Neural cell (in vitro differentiated cells): ENCODE measurements around the gene C10orf62. TPM values are rescaled to one million over a fixed set of nuclear protein-coding genes. Genes with fewer than 3 reads are reported as not detected.

ENCODE experiments used
- H2AFZ ChIP-seq: fragments of 200-600, 300-800 bp; sonication (generic), shearing (Covaris generic); 2 replicates; pipeline ENCODE4 v1.6.0; 2014; ENCODE audit warnings: low read depth, mild to moderate bottlenecking, antibody characterized with exemption, low read length, moderate library complexity
- H3F3A ChIP-seq: fragments of 200-600 bp; shearing (Covaris generic); 2 replicates; pipeline ENCODE4 v1.6.1; 2016; ENCODE audit warnings: mild to moderate bottlenecking, moderate library complexity, mixed read lengths, antibody characterized with exemption, low read length; ENCODE audit not compliant: insufficient read depth, poor library complexity, severe bottlenecking
- H3K27ac ChIP-seq: fragments of 200-600, 300-800 bp; sonication (generic), shearing (Covaris generic); 2 replicates; pipeline ENCODE4 v1.5.1; 2014; ENCODE audit warnings: mild to moderate bottlenecking, low read length, moderate library complexity
- H3K27me3 ChIP-seq: fragments of 300-800, 200-600 bp; sonication (generic), shearing (Covaris generic); 2 replicates; pipeline ENCODE4 v1.6.0; 2014; ENCODE audit warnings: mild to moderate bottlenecking, low read depth, low read length, moderate library complexity; ENCODE audit not compliant: insufficient read depth
- H3K36me3 ChIP-seq: fragments of 300-800, 200-600 bp; sonication (generic), shearing (Covaris generic); 2 replicates; pipeline ENCODE4 v1.5.1; 2014; ENCODE audit warnings: mild to moderate bottlenecking, antibody characterized with exemption, low read length, moderate library complexity; ENCODE audit not compliant: insufficient read depth
- H3K4me2 ChIP-seq: fragments of 300-800, 200-600 bp; sonication (generic), shearing (Covaris generic); 2 replicates; pipeline ENCODE4 v1.6.0; 2014; ENCODE audit warnings: mild to moderate bottlenecking, low read length
- H3K4me3 ChIP-seq: fragments of 300-800, 200-600 bp; sonication (generic), shearing (Covaris generic); 2 replicates; pipeline ENCODE4 v1.5.1; 2014; ENCODE audit warnings: mild to moderate bottlenecking, low read length, moderate library complexity
- H3K79me2 ChIP-seq: fragments of 200-600 bp; shearing (Covaris generic); replicated peaks from 2 replicates; pipeline ENCODE4 v1.6.0; 2014; ENCODE audit warnings: mild to moderate bottlenecking, low read length, moderate library complexity; ENCODE audit not compliant: insufficient read depth
- H3K9ac ChIP-seq: fragments of 300-800, 200-600 bp; sonication (generic), shearing (Covaris generic); 2 replicates; pipeline ENCODE4 v1.6.1; 2016; ENCODE audit warnings: mild to moderate bottlenecking, low read length, mixed read lengths
- H3K9me2 ChIP-seq: fragments of 200-600 bp; shearing (Covaris generic); 2 replicates; pipeline ENCODE4 v1.6.1; 2016; ENCODE audit warnings: mild to moderate bottlenecking, low read length, mixed read lengths; ENCODE audit not compliant: insufficient read depth
- H3K9me3 ChIP-seq: fragments of 200-600, 300-800 bp; sonication (generic), shearing (Covaris generic); 2 replicates; pipeline ENCODE4 v1.6.1; 2016; ENCODE audit warnings: mild to moderate bottlenecking, mixed run types, low read length, moderate library complexity, mixed read lengths
- H4K20me1 ChIP-seq: fragments of 200-600 bp; shearing (Covaris generic); 2 replicates; pipeline ENCODE4 v1.6.1; 2016; ENCODE audit warnings: mild to moderate bottlenecking, mixed run types; ENCODE audit not compliant: insufficient read depth
- EP300 ChIP-seq: fragments of 450-650 bp; conservative IDR thresholded peaks from 2 replicates; pipeline ENCODE4 v1.6.1; 2014; ENCODE audit warnings: antibody characterized with exemption, mild to moderate bottlenecking, moderate library complexity; ENCODE audit not compliant: poor library complexity, severe bottlenecking
- EZH2 ChIP-seq: fragments of 200-600, 300-800 bp; shearing (Covaris generic), sonication (generic); IDR thresholded peaks from 2 replicates; pipeline ENCODE4 v1.6.1; 2014; ENCODE audit warnings: antibody characterized with exemption, low read length, borderline replicate concordance, mild to moderate bottlenecking; ENCODE audit not compliant: insufficient read depth, poor library complexity, severe bottlenecking
- MXI1 ChIP-seq: fragments of 450-650 bp; conservative IDR thresholded peaks from 2 replicates; pipeline ENCODE4 v1.6.1; 2014; ENCODE audit warnings: antibody characterized with exemption, mild to moderate bottlenecking; ENCODE audit not compliant: poor library complexity, severe bottlenecking
- POLR2AphosphoS5 ChIP-seq: IDR thresholded peaks from 2 replicates; pipeline ENCODE4 v1.6.1; 2012
- RAD21 ChIP-seq: fragments of 450-650 bp; conservative IDR thresholded peaks from 2 replicates; pipeline ENCODE4 v1.6.1; 2014; ENCODE audit warnings: antibody characterized with exemption, mild to moderate bottlenecking, moderate library complexity
- SMC3 ChIP-seq: fragments of 450-650 bp; conservative IDR thresholded peaks from 2 replicates; pipeline ENCODE4 v1.6.1; 2014; ENCODE audit warnings: antibody characterized with exemption, mild to moderate bottlenecking, moderate library complexity; ENCODE audit not compliant: poor library complexity
- TAF1 ChIP-seq: IDR thresholded peaks from 2 replicates; pipeline ENCODE4 v1.6.1; 2012; ENCODE audit warnings: low read depth
- polyA plus RNA-seq: library from polyadenylated mRNA; depleted of rRNA; stranded (reverse); fragments of >200 nt; gene quantifications from 2 replicates; pipeline ENCODE4 v1.2.3, GENCODE V29; 2014
- TF ChIP-seq, protein P1 (sequence below): IDR thresholded peaks from 2 replicates; pipeline ENCODE4 v1.6.1; 2012; ENCODE audit warnings: borderline replicate concordance
- TF ChIP-seq, protein P2 (sequence below): fragments of 450-650 bp; IDR thresholded peaks from 2 replicates; pipeline ENCODE4 v1.5.1; 2014; ENCODE audit warnings: antibody characterized with exemption, mild to moderate bottlenecking, moderate library complexity; ENCODE audit not compliant: poor library complexity, severe bottlenecking

The C10orf62 gene
- polyA plus RNA-seq, 1 donor from 2014 or later = not detected

DNA sequence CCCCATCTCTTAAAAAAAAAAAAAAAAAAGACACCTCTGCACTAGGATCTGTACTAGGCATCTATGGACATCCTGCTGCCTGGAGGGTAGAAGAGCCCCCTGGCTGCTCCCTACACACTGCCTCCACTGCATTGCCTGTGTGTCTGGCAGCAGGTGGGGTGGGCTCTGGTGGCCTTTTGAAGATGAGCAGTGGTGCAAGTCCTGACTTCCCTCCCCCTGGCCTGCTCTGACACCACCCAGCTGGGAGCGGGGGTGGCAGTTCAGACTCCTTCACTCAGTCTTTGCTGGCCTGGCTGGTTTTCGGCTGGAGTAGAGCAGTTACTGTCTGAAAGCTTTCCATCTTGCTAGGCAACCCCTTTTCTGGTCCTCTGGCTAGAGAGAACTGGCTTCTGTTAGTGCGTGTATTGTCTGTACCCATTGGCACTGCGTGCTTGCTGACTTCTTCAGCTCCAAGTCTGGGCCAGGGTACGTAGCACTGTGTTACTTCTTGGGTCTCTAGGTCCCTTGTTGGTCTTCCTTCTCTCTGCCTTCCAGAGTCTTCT is 17.6 kb downstream of the C10orf62 start:
- TF ChIP-seq POLR2AphosphoS5 (no peak), TAF1 (no peak), RAD21 (no peak), SMC3 (no peak), EP300 (no peak), EZH2 (no peak), MXI1 (no peak)
- TF ChIP-seq, protein P1, sequence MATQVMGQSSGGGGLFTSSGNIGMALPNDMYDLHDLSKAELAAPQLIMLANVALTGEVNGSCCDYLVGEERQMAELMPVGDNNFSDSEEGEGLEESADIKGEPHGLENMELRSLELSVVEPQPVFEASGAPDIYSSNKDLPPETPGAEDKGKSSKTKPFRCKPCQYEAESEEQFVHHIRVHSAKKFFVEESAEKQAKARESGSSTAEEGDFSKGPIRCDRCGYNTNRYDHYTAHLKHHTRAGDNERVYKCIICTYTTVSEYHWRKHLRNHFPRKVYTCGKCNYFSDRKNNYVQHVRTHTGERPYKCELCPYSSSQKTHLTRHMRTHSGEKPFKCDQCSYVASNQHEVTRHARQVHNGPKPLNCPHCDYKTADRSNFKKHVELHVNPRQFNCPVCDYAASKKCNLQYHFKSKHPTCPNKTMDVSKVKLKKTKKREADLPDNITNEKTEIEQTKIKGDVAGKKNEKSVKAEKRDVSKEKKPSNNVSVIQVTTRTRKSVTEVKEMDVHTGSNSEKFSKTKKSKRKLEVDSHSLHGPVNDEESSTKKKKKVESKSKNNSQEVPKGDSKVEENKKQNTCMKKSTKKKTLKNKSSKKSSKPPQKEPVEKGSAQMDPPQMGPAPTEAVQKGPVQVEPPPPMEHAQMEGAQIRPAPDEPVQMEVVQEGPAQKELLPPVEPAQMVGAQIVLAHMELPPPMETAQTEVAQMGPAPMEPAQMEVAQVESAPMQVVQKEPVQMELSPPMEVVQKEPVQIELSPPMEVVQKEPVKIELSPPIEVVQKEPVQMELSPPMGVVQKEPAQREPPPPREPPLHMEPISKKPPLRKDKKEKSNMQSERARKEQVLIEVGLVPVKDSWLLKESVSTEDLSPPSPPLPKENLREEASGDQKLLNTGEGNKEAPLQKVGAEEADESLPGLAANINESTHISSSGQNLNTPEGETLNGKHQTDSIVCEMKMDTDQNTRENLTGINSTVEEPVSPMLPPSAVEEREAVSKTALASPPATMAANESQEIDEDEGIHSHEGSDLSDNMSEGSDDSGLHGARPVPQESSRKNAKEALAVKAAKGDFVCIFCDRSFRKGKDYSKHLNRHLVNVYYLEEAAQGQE = no peak
- TF ChIP-seq, protein P2, sequence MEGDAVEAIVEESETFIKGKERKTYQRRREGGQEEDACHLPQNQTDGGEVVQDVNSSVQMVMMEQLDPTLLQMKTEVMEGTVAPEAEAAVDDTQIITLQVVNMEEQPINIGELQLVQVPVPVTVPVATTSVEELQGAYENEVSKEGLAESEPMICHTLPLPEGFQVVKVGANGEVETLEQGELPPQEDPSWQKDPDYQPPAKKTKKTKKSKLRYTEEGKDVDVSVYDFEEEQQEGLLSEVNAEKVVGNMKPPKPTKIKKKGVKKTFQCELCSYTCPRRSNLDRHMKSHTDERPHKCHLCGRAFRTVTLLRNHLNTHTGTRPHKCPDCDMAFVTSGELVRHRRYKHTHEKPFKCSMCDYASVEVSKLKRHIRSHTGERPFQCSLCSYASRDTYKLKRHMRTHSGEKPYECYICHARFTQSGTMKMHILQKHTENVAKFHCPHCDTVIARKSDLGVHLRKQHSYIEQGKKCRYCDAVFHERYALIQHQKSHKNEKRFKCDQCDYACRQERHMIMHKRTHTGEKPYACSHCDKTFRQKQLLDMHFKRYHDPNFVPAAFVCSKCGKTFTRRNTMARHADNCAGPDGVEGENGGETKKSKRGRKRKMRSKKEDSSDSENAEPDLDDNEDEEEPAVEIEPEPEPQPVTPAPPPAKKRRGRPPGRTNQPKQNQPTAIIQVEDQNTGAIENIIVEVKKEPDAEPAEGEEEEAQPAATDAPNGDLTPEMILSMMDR = no peak
- Histone ChIP-seq H3K4me3 (no peak overlapping the region), H3K79me2 (no peaks in the 10 kb centered on the region), H3K9me2 (no peaks in the 10 kb centered on the region), H2AFZ (no peak overlapping the region), H3K9me3 (no peaks in the 10 kb centered on the region), H3F3A (no peaks in the 10 kb centered on the region), H3K27ac (no peak overlapping the region), H3K27me3 (no peaks in the 10 kb centered on the region), H3K4me2 (no peak overlapping the region), H3K36me3 (no peaks in the 10 kb centered on the region), H3K9ac (no peak overlapping the region), H4K20me1 (no peaks in the 10 kb centered on the region)

DNA sequence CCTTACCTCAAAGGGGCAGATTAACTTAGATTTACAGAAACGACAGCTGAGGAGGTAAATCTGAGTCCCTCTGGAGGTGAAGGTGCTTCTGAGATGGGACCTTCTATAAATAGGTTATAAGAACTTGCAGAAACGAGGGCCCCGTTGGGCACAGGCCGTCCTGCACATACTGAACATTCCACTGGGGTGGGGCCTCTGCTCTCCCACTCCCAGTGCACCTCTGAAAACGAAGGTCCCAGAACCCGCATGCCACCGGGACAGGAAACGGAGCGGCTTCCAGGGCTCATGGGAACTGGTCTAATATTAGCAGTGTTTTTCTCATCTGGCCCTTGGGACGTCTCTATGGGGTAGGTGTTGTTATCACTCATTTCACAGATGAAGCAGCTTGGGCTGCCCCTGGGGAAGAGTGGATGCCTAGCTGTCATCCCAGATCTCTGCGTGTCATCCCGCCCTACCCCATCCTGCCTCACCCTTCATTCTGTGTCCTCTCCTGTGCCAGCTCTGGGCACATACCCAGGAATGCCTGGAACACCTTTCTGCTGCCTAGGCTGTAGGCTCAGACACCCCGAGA is 19.6 kb downstream of the C10orf62 start:
- Histone ChIP-seq H3K9me3 (no peaks in the 10 kb centered on the region), H3K4me2 (no peak overlapping the region), H3K4me3 (no peak overlapping the region), H4K20me1 (no peaks in the 10 kb centered on the region), H3K79me2 (no peaks in the 10 kb centered on the region), H2AFZ (no peak overlapping the region), H3F3A (no peaks in the 10 kb centered on the region), H3K36me3 (no peaks in the 10 kb centered on the region), H3K9ac (no peak overlapping the region), H3K27me3 (no peaks in the 10 kb centered on the region), H3K9me2 (no peaks in the 10 kb centered on the region), H3K27ac (no peak overlapping the region)
- TF ChIP-seq, protein P2 = no peak
- no peak for TF ChIP-seq TAF1
- TF ChIP-seq RAD21 = no peak
- TF ChIP-seq EZH2 = no peak
- no peak for TF ChIP-seq SMC3
- TF ChIP-seq MXI1 = no peak
- no peak for TF ChIP-seq EP300
- TF ChIP-seq, protein P1 = no peak
- no peak for TF ChIP-seq POLR2AphosphoS5
